Astrocyte (in vitro differentiated cells and primary cell): ENCODE results near the gene KAT2B.

Experiments
- EZH2 ChIP-seq: IDR thresholded peaks from 2 replicates; pipeline ENCODE4 v1.6.1; 2012; ENCODE audit warnings: mild to moderate bottlenecking, low read length, inconsistent platforms; ENCODE audit not compliant: insufficient read depth
- TF ChIP-seq, protein P1 (sequence below): IDR thresholded peaks from 2 replicates; pipeline ENCODE4 v1.5.1; 2011; ENCODE audit warnings: low read depth, mild to moderate bottlenecking, inconsistent platforms, low read length, moderate library complexity; ENCODE audit not compliant: insufficient read depth

- TF ChIP-seq, protein P1, sequence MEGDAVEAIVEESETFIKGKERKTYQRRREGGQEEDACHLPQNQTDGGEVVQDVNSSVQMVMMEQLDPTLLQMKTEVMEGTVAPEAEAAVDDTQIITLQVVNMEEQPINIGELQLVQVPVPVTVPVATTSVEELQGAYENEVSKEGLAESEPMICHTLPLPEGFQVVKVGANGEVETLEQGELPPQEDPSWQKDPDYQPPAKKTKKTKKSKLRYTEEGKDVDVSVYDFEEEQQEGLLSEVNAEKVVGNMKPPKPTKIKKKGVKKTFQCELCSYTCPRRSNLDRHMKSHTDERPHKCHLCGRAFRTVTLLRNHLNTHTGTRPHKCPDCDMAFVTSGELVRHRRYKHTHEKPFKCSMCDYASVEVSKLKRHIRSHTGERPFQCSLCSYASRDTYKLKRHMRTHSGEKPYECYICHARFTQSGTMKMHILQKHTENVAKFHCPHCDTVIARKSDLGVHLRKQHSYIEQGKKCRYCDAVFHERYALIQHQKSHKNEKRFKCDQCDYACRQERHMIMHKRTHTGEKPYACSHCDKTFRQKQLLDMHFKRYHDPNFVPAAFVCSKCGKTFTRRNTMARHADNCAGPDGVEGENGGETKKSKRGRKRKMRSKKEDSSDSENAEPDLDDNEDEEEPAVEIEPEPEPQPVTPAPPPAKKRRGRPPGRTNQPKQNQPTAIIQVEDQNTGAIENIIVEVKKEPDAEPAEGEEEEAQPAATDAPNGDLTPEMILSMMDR, result no peak
- no peak for TF ChIP-seq EZH2
Observed at GRCh38 chr3:20146301-20146700, 106.1 kb downstream of the KAT2B start.
